ENCODE data around the gene R3HDM2.

The R3HDM2 gene

DNA sequence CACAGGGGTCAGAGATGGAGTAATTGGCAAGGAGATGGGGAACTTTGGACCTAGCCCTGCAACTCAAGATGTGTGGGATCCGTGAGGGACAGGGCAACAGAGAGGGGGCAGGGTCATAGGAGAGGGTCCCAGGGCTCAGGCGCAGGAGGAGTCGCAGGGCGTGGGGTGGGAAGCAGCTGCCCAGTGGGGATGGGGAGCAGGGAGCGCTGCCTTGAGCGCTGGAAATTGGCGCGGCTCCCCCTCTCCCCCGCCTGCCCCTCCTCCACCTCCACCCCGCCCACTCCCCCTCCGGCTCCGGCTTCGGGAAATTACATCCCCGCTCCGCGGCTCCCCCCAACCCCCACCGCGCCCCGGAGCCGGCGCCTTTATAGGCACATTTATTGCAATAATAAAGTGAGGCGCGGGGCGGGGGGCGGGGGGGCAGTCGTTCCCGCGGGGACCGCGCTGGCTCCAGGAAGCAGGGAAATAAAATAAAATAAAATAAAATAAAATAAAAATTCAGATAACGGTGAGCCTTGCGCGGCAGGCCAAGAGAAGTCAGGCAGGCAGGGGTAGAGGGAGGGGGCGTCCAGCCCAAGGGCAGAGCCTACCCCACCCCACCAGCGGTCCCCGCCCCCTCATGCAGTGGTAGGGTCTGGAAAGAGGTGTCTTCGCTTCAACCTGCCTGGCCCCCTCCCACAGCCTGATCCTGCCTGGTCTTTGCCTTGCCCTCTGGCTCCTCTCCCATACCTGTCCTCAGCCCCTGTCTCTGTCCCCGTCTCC lies 210.7 kb downstream of the R3HDM2 start:
- no peaks in the 10 kb centered on the region for H3K36me3 Mint-ChIP-seq
- ATAC-seq (replicated peaks) (no peak), DNase-seq (no peak)
- H3K27ac Mint-ChIP-seq = no peak overlapping the region
- no peaks in the 10 kb centered on the region for H3K9me3 Mint-ChIP-seq
- H3K27me3 Mint-ChIP-seq = peaks cover 78 to 87% of the 10 kb centered on the region in 2 donors
- peak overlapping the region in 1 of 2 donors; percentile 11 for H3K4me3 Mint-ChIP-seq
- H3K4me1 Mint-ChIP-seq = peaks cover 59 to 88% of the 10 kb centered on the region in 2 donors

DNA sequence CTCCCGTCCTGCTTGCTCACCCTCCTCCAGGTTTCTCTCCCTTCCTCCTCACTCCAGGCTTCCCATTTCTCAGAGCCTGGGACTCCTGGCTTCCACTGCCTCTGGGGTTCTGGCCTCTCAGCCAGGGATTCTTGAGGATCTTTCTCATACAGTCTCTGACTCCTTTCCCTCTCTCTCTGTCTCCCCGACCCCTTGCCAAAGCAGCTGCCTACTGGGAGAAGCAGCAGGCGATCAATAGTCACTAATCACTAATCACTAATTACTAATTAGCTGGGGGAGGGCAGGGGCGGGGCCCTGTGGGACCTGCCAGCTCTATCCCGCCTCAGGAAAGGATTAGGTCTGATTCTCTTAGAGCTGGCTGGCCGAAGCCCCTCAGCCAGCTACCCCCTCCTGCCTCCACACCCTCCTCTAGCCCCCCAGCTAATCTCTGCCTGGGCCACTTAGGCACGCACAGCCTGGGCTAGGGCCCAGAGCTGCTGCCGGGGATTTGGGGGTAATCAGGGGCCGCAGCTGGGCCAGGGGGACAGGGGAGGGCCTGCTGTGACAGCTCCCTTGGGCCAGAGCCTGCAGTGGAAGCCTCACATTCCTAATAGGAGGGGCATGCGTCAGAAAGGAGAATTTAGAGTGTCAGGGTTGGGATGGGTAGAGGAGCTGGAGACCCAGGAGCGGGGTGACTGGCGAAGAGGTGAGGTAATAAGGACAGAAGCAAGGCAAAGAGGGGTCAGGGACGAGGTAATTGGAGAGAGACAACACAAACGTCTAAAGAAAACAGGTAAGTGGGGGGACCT lies 211.4 kb downstream of the R3HDM2 start:
- H3K27ac Mint-ChIP-seq = no peak overlapping the region
- ATAC-seq (replicated peaks) (no peak), DNase-seq (no peak)
- H3K4me1 Mint-ChIP-seq = peaks cover 66 to 88% of the 10 kb centered on the region in 2 donors
- H3K36me3 Mint-ChIP-seq = no peaks in the 10 kb centered on the region
- no peaks in the 10 kb centered on the region for H3K9me3 Mint-ChIP-seq
- peaks cover 81 to 87% of the 10 kb centered on the region in 2 donors for H3K27me3 Mint-ChIP-seq
- H3K4me3 Mint-ChIP-seq = peak overlapping the region in 1 of 2 donors; percentile 11

DNA sequence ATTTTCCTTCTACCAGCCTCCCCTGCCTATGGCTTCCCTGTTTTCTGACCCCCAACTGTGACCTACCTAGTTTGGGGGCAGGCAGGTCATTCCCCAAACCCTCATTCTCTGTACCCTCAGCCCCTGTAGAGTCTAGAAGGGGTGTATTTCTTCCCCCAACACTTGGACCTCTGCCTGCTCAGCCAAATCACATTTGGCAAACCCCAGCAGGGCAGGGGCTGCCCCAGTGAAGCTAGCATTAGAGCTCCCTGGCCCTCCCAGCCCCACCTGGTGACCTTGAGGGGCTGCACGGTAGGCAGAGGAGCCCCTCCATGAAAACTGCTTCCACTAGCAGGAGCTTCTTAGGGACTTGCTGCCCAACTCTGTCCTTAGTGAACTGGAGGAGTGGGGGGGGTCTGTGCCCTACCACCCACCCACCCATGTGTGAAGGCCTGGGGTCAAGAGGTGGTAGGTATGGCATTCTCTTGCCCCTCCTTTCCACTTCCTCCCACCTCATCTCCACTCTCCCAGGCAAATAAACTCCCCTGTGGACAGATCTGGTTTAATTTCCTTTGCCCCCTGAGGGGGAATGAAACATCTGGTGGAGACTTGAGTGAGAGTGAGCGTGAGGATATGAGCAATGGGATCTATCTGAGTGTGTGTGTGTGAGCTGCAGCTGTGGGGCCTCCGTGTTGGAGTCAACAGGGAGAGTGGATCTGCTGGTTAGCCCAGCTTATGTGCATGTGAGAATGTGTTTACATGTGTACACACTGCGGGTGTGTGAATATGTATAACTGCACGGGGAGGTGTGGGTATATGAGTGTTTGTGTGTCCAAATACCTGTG lies 212.6 kb downstream of the R3HDM2 start:
- Mint-ChIP-seq H3K27ac (no peak overlapping the region), H3K4me1 (peaks cover 72 to 88% of the 10 kb centered on the region in 2 donors), H3K4me3 (peak overlapping the region in 1 of 2 donors; percentile 37), H3K27me3 (peaks cover 81% of the 10 kb centered on the region in 2 donors), H3K36me3 (no peaks in the 10 kb centered on the region), H3K9me3 (no peaks in the 10 kb centered on the region)
- peak in 1 of 2 donors; percentile 28 for ATAC-seq (replicated peaks)
- no peak for DNase-seq

DNA sequence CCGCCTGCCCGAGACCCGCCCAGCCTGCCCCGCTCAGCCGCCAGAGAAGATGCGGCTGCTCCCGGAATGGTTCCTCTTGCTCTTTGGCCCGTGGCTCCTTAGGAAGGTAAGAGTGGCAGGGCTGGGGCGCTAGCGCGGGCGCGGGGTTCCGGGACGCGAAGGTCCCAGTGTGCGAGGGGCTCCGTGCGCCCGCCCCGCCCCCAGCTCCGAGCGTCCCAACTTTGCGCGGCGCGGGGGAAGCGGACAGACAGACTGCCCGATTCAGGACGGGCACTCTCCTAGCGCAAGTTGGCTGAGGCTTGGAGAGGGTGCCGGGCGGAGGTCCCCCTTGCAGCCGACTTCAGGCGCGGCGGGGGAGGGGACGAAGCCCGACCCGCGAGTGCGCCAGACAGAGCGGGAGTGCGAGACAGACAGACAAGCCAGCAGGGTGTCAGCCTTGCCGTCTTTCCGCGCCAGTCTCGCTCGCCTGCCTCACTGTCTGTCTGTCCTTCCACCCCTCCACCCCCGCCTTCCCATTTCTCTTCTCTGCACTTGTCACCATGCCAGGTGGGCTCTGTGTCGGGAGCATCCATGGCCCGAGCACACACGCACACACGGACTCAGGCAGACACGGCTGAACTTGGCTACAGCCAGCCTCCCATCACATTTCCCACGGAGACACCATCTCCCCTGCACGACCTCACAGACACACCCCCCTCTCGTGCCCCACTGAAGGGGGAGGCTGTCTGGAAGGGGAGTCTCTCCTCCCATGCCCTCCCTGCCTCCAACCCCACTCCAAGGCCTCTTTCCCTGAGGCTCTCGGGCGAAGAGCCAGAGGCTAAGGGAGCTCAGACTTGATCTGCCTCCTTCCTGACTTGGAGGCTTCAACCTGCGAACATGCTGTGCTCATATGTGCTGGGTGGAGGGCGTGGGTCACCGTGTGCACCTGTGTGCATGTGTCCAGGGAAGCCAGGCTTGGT lies 213.6 kb downstream of the R3HDM2 start:
- DNase-seq (no peak), ATAC-seq (replicated peaks) (no peak)
- no peaks in the 10 kb centered on the region for H3K9me3 Mint-ChIP-seq
- H3K36me3 Mint-ChIP-seq = no peaks in the 10 kb centered on the region
- H3K4me3 Mint-ChIP-seq = peak overlapping the region; percentile 76 to 80
- H3K4me1 Mint-ChIP-seq = peaks cover 67 to 80% of the 10 kb centered on the region in 2 donors
- H3K27me3 Mint-ChIP-seq = peaks cover 70 to 72% of the 10 kb centered on the region in 2 donors
- peak overlapping the region; percentile 68 for H3K27ac Mint-ChIP-seq

DNA sequence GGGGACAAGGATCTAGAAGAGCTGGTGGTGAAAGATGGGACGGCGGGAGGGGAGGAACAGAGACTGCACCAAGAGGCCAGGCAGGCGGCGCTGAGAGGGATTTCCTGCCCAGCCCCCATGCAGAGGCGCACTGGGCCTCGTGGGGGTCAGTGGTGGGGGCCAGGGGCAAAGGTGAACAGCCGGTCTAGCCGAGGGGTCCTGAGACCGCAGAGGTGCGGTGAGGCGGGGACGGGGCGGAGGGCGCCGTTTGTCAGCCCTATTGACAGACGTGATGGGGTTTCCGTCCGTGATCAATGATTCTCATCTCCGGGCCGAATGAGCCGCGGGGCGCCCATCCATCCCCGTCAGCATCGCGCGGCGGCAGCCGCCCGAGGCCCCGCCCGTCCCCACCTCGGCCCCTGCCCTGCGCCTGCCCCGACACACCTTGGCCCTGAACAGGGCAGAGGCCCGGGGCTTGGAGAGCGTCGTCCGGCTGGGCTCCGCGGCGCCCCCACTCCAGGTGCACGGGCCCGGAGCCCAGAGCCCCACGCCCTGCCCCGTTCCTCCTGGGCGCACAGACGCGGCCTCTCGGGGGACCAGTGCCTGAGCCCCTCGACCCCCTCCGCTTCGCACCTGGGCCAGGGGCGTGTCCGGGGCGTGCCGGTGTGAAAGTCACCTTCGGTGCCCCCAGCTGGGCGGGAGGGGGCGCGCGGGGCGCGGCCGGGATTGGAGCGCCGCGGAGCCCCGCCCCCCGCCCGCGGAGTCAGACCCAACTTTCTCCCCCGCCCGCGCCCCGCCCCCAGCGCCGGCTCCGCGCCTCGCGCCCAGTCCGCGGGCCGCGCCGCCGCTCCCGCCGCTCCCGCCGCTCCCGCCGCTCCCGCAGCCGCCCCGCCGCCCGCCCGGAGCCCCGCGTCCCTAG lies 214.6 kb downstream of the R3HDM2 start, which contains the start of gene NXPH4:
Gene NXPH4, plus strand, starts transcription at position 781 of the 898 bp plus-strand sequence. CDS start 176 bp downstream, outside the sequence.
- Mint-ChIP-seq H3K4me1 (peaks cover 61 to 71% of the 10 kb centered on the region in 2 donors), H3K9me3 (no peaks in the 10 kb centered on the region), H3K27me3 (peaks cover 61 to 64% of the 10 kb centered on the region in 2 donors), H3K27ac (peak within 1 kb of the TSS; percentile 70), H3K36me3 (no peaks in the 10 kb centered on the region), H3K4me3 (peak within 1 kb of the TSS; percentile 78 to 90)
- ATAC-seq (replicated peaks) (peak; percentile 11 to 19), DNase-seq (no peak)

DNA sequence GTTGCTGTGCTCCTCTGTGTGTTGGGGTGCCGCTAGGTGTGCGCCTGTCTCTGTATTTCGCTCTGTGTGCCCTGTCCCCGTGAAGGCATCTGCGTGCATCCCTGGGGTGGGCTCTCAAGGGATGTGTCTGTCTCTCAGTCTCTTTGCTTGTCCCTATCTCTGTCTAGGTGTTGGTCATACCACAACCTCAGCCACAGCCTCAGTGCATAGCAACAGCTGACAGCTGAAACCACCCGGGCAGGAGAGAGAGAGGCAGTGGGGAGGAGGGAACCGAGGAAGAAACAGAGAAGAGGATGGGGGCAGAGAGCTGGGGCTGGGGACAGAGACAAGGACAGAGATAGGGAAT lies 215.2 kb downstream of the R3HDM2 start:
- Mint-ChIP-seq H3K4me3 (peak overlapping the region; percentile 78 to 90), H3K36me3 (no peaks in the 10 kb centered on the region), H3K27ac (peak overlapping the region; percentile 70), H3K9me3 (no peaks in the 10 kb centered on the region), H3K4me1 (peaks cover 55 to 64% of the 10 kb centered on the region in 2 donors), H3K27me3 (peaks cover 55 to 58% of the 10 kb centered on the region in 2 donors)
- DNase-seq (no peak), ATAC-seq (replicated peaks) (peak; percentile 55 to 57)

DNA sequence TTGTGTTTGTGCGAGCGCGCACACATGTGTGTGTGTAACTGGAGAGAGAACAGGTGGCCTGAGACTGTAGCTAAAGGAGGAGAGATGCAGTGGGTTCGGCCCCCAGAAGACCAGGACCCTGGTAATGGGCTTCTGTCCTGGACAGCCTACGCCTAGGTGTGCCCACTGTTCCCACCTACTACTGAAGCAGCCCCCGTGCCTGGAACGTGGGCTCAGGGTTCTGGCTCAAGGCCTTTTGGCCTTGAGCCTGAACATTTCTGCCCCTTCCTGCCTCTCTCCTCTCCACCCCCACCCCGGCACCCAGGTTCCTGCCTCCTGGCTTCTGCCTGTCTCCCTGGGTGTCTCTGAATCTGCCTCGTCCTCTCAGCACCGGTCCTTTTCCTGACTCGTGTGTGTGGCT lies 215.8 kb downstream of the R3HDM2 start:
- Mint-ChIP-seq H3K9me3 (no peaks in the 10 kb centered on the region), H3K27me3 (peaks cover 55 to 60% of the 10 kb centered on the region in 2 donors), H3K4me3 (peak overlapping the region in 1 of 2 donors; percentile 90), H3K27ac (peak overlapping the region; percentile 70), H3K4me1 (peaks cover 53 to 62% of the 10 kb centered on the region in 2 donors), H3K36me3 (no peaks in the 10 kb centered on the region)
- DNase-seq (no peak), ATAC-seq (replicated peaks) (no peak)

DNA sequence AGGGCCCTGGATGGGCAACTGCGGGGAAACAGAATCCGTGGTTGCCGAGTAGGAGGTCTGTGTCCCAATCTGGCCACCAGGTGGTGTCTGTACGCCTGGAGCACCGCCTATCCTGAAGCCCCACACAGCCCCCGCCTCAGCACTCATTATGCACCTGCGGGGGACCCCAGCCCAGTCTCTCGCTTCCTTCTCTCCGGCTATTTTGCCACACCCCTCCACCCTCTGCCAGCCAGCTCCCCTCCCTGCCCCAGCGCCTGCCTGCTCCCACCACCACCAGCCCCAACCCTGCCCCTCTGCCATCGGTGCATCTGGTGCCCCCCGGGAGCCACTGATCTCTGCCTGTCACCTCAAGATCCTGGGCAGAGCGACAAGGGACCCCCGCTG lies 216.5 kb downstream of the R3HDM2 start:
- peak overlapping the region; percentile 65 for H3K27ac Mint-ChIP-seq
- H3K27me3 Mint-ChIP-seq = peaks cover 49 to 55% of the 10 kb centered on the region in 2 donors
- no peaks in the 10 kb centered on the region for H3K9me3 Mint-ChIP-seq
- H3K4me3 Mint-ChIP-seq = peak overlapping the region in 1 of 2 donors; percentile 15
- peaks cover 49 to 55% of the 10 kb centered on the region in 2 donors for H3K4me1 Mint-ChIP-seq
- DNase-seq (peak; percentile 48), ATAC-seq (replicated peaks) (peak; percentile 50 to 65)
- H3K36me3 Mint-ChIP-seq = no peaks in the 10 kb centered on the region

DNA sequence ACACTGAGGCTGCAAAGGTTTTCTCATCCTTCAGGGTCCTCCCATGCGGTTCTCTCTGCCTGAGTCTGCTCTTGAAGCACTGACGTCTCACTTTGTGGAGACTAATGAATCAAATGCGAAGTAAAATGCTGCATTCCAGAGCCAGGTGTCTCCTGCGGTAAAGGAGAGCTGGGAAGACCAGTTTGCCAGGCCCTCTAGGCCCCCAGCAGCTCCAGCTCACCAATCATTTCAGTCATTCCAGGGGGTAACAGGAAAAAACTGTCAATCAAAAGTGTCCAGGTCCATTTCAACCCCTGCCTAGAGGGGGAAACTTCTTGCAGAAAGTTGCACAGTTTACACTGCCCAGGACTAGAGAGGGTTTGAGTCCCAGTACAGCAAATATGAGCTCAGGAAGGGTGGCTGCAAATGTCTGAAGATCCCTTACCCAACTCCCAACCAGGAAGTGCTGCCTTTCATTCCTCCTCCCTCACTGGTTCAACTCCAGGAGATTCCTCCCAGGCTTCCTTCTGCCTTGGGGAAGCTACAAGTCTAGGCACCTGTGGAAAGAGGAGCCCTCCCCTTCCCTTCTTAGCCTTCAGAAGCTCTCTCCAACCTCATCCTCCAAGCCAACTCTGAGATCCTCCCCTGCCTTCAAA lies 217.0 kb downstream of the R3HDM2 start:
- H3K4me3 Mint-ChIP-seq = peak overlapping the region in 1 of 2 donors; percentile 15
- H3K27me3 Mint-ChIP-seq = peaks cover 44 to 50% of the 10 kb centered on the region in 2 donors
- H3K36me3 Mint-ChIP-seq = no peaks in the 10 kb centered on the region
- H3K4me1 Mint-ChIP-seq = peaks cover 48 to 52% of the 10 kb centered on the region in 2 donors
- ATAC-seq (replicated peaks) = no peak
- H3K27ac Mint-ChIP-seq = peak overlapping the region; percentile 47
- DNase-seq = no peak
- no peaks in the 10 kb centered on the region for H3K9me3 Mint-ChIP-seq

DNA sequence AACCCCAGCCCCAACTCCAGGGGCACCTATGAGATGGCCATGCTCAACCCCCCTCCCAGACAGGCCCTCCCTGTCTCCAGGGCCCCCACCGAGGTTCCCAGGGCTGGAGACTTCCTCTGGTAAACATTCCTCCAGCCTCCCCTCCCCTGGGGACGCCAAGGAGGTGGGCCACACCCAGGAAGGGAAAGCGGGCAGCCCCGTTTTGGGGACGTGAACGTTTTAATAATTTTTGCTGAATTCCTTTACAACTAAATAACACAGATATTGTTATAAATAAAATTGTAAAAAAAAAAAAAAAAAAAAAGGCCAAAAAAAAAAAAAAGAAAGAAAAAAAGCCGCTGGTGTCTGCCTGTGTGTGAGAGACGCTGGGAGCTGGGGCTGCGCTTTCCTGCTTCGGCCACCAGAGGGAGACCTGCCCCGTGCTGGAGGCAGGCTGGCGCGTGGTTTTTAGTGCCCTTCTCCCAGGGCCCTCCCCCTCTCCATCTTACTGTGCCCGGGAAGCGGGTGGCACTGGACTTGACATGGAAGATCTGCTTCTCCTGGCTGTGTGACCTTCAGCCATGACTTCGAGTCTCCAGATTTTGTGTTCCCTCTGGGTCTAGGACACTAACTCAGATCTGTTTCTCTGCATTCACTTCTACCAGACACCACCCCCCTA lies 217.7 kb downstream of the R3HDM2 start:
- peaks cover 43 to 45% of the 10 kb centered on the region in 2 donors for H3K4me1 Mint-ChIP-seq
- no peak overlapping the region for H3K27ac Mint-ChIP-seq

DNA sequence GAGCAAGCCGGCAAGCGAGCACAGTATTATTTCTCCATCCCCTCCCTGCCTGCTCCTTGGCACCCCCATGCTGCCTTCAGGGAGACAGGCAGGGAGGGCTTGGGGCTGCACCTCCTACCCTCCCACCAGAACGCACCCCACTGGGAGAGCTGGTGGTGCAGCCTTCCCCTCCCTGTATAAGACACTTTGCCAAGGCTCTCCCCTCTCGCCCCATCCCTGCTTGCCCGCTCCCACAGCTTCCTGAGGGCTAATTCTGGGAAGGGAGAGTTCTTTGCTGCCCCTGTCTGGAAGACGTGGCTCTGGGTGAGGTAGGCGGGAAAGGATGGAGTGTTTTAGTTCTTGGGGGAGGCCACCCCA lies 218.2 kb downstream of the R3HDM2 start:
- peak overlapping the region; percentile 34 for H3K27ac Mint-ChIP-seq
- no peaks in the 10 kb centered on the region for H3K9me3 Mint-ChIP-seq
- no peaks in the 10 kb centered on the region for H3K36me3 Mint-ChIP-seq
- H3K4me3 Mint-ChIP-seq = no peak overlapping the region
- no peak for ATAC-seq (replicated peaks)
- peaks cover 32 to 39% of the 10 kb centered on the region in 2 donors for H3K27me3 Mint-ChIP-seq
- peaks cover 39 to 40% of the 10 kb centered on the region in 2 donors for H3K4me1 Mint-ChIP-seq
- DNase-seq = no peak

More for the DNA sequence above, 217.7 kb downstream of the R3HDM2 start:
- DNase-seq = peak; percentile 67
- no peaks in the 10 kb centered on the region for H3K9me3 Mint-ChIP-seq
- peak; percentile 55 to 67 for ATAC-seq (replicated peaks)
- H3K27me3 Mint-ChIP-seq = peaks cover 37 to 43% of the 10 kb centered on the region in 2 donors
- no peaks in the 10 kb centered on the region for H3K36me3 Mint-ChIP-seq
- peak overlapping the region in 1 of 2 donors; percentile 5 for H3K4me3 Mint-ChIP-seq
